ENCODE data around the gene PRR12. TPM values are rescaled to one million over a fixed set of nuclear protein-coding genes. Genes with fewer than 3 reads are reported as not detected.

PRR12 gene
- total and polyA plus RNA-seq, 2 donors (not counting 1 experiment from before 2014, with no cell fraction given) = 8.4 to 70.7 TPM

GRCh38 chr19:49592486-49593232 lies 1.7 kb downstream of the PRR12 start:
- ATAC-seq (ENCODE audit: low read depth) (no peak), DNase-seq (no peak)
- CTCF ChIA-PET = interaction anchor here (0.8 to 3.2 kb wide), 3 partner anchors 11 to 84 kb away, joined by 5 to 15 read pairs (median 5); partner anchors contain the start of genes NOSIP and PRRG2
- Histone ChIP-seq H3K4me1 (ENCODE audit: control insufficient read depth in 2 of 2, insufficient read depth in 2 of 2, low read length in 2 of 2) (peaks cover 16 to 26% of the 10 kb centered on the region in 2 donors), H2AFZ (ENCODE audit: insufficient read depth, low read depth, low read length, poor library complexity, severe bottlenecking) (peak overlapping the region; percentile 60), H4K20me1 (ENCODE audit: control insufficient read depth, insufficient read depth, low read length, poor library complexity, severe bottlenecking) (peaks cover 60% of the 10 kb centered on the region), H3K27me3 (replicated peaks in 1 of 4; ENCODE audit: control extremely low read depth in 1 of 4, control insufficient read depth in 3 of 4, insufficient read depth in 4 of 4, low read length in 3 of 4) (no peaks in the 10 kb centered on the region), H3K4me3 (ENCODE audit: control extremely low read depth in 1 of 5, extremely low read depth in 1 of 5, insufficient read depth in 1 of 5, low read depth in 2 of 5, low read length in 4 of 5) (peak overlapping the region; percentile 69 to 85 (median 74)), H3K9ac (ENCODE audit: low read length) (peak overlapping the region; percentile 82), H3K27ac (ENCODE audit: low read length in 2 of 2) (peak overlapping the region; percentile 55 to 60), H3K36me3 (replicated peaks in 1 of 2; ENCODE audit: control extremely low read depth in 1 of 2, control insufficient read depth in 1 of 2, extremely low read depth in 1 of 2, insufficient read depth in 2 of 2, low read length in 1 of 2) (peaks cover 0 to 23% of the 10 kb centered on the region in 2 experiments), H3K4me2 (replicated peaks; ENCODE audit: low read depth, low read length, poor library complexity, severe bottlenecking) (peak overlapping the region; percentile 89), H3K9me3 (ENCODE audit: control extremely low read depth in 1 of 3, control insufficient read depth in 2 of 3, insufficient read depth in 1 of 3, low read length in 2 of 3) (no peaks in the 10 kb centered on the region), H3K79me2 (ENCODE audit: control insufficient read depth, insufficient read depth, low read length) (peaks cover 60% of the 10 kb centered on the region)
- Mint-ChIP-seq H3K4me1 (peaks cover 27% of the 10 kb centered on the region), H3K4me3 (peak overlapping the region; percentile 84), H3K9me3 (ENCODE audit: insufficient read depth) (no peaks in the 10 kb centered on the region), H3K27me3 (no peaks in the 10 kb centered on the region), H3K27ac (peak overlapping the region; percentile 86)
- TF ChIP-seq EZH2 (IDR thresholded peaks at IDR 0.05; ENCODE audit: borderline replicate concordance, insufficient read depth, low read depth, low read length, poor library complexity, severe bottlenecking) (no peak), CTCF (IDR thresholded peaks at IDR 0.05) (no peak)
- 4% methylated on average over 25 of the region's 28 CpGs for WGBS (ENCODE audit: insufficient coverage)
- intact Hi-C loops (cut with micrococcal nuclease) = loop anchor here (1.0 to 5.0 kb wide), 2 partner anchors 84 to 1335 kb away; partner anchors contain the start of gene CARD8
- POLR2A ChIA-PET = interaction anchor here (0.5 to 3.7 kb wide), 12 partner anchors 12 to 105 kb away, joined by 3 to 26 read pairs (median 6); partner anchors contain the start of genes NOSIP, PRMT1, PRRG2 and RPL13A
